Neural progenitor cell (in vitro differentiated cells): Measurements from ENCODE around the gene CDRT4. TPM values are rescaled to one million over a fixed set of nuclear protein-coding genes. Genes with fewer than 3 reads are reported as not detected.
"Not testable (repeated sequence)": the region's sequence is repeated elsewhere in the genome, so short reads cannot be mapped to it uniquely, and the experiment has no call there.

Experiments
- DNase-seq: peaks from one replicate; pipeline ENCODE4 v3.0.0-alpha.2; 2016; ENCODE audit warnings: low spot score
- H2AFZ ChIP-seq: fragments of 200-600 bp; sonication (generic); replicated peaks from 2 replicates; pipeline ENCODE4 v1.6.1; 2016; ENCODE audit warnings: antibody characterized with exemption
- H3F3A ChIP-seq: fragments of 200-600 bp; sonication (generic); 2 replicates; pipeline ENCODE4 v1.6.1; 2016; ENCODE audit warnings: antibody characterized with exemption, low read depth
- H3K27ac ChIP-seq: fragments of 200-600 bp; sonication (generic); 2 replicates; pipeline ENCODE4 v1.5.1; 2016; ENCODE audit warnings: mild to moderate bottlenecking
- H3K27me3 ChIP-seq: fragments of 200-600 bp; sonication (generic); 2 replicates; pipeline ENCODE4 v1.6.1; 2016; ENCODE audit warnings: mild to moderate bottlenecking, moderate library complexity
- H3K36me3 ChIP-seq: fragments of 200-600 bp; sonication (generic); 2 replicates; pipeline ENCODE4 v1.5.1; 2016
- H3K4me1 ChIP-seq: fragments of 200-600 bp; sonication (generic); 2 replicates; pipeline ENCODE4 v1.6.1; 2016; ENCODE audit warnings: mixed run types
- H3K4me2 ChIP-seq: fragments of 200-600 bp; sonication (generic); 2 replicates; pipeline ENCODE4 v1.6.1; 2016
- H3K4me3 ChIP-seq: fragments of 200-600 bp; sonication (generic); 2 replicates; pipeline ENCODE4 v1.5.1; 2016
- H3K79me2 ChIP-seq: fragments of 200-600 bp; sonication (generic); 2 replicates; pipeline ENCODE4 v1.6.1; 2016; ENCODE audit warnings: low read depth
- H3K9ac ChIP-seq: fragments of 200-600 bp; sonication (generic); 2 replicates; pipeline ENCODE4 v1.6.1; 2016
- H3K9me3 ChIP-seq: fragments of 200-600 bp; sonication (generic); 2 replicates; pipeline ENCODE4 v1.5.1; 2016; ENCODE audit warnings: low read depth
- H4K20me1 ChIP-seq: fragments of 200-600 bp; sonication (generic); 2 replicates; pipeline ENCODE4 v1.6.1; 2016; ENCODE audit warnings: low read depth
- H3K27ac Mint-ChIP-seq: 3 replicates; pipeline ENCODE4 v1.8.0; 2021; ENCODE audit warnings: mixed read lengths
- H3K27me3 Mint-ChIP-seq: 2 replicates; pipeline ENCODE4 v1.8.0; 2022; ENCODE audit warnings: low read depth, mild to moderate bottlenecking, inconsistent platforms, moderate library complexity, mixed read lengths; ENCODE audit not compliant: insufficient read depth
- H3K36me3 Mint-ChIP-seq: 3 replicates; pipeline ENCODE4 v1.8.0; 2021; ENCODE audit warnings: mixed read lengths
- H3K4me1 Mint-ChIP-seq: 3 replicates; pipeline ENCODE4 v1.8.0; 2021; ENCODE audit warnings: mixed read lengths
- H3K4me3 Mint-ChIP-seq: 3 replicates; pipeline ENCODE4 v1.8.0; 2021; ENCODE audit warnings: mild to moderate bottlenecking, moderate library complexity, mixed read lengths
- H3K9me3 Mint-ChIP-seq: 3 replicates; pipeline ENCODE4 v1.8.0; 2020; ENCODE audit warnings: mixed read lengths
- CTCF ChIP-seq: fragments of 200-600 bp; sonication (generic); IDR thresholded peaks from 2 replicates; pipeline ENCODE4 v1.5.1; 2017; ENCODE audit warnings: antibody characterized with exemption, mild to moderate bottlenecking
- EZH2 ChIP-seq: fragments of 200-600 bp; sonication (generic); IDR thresholded peaks from 2 replicates; pipeline ENCODE4 v1.6.1; 2017; ENCODE audit warnings: antibody characterized with exemption, mild to moderate bottlenecking, moderate library complexity
- EZH2phosphoT487 ChIP-seq: fragments of 200-600 bp; sonication (generic); IDR thresholded peaks from 2 replicates; pipeline ENCODE4 v1.6.1; 2017; ENCODE audit warnings: antibody characterized with exemption
- total RNA-seq: library from RNA; depleted of rRNA; stranded (reverse); fragments of >200 nt; gene quantifications from 2 replicates; pipeline ENCODE4 v1.2.3, GENCODE V29; 2015; ENCODE audit warnings: low replicate concordance

CDRT4 gene
- total RNA-seq, 1 donor from 2014 or later, result 18.2 TPM

GRCh38 chr17:15507001-15507400 is 39.6 kb upstream of the CDRT4 start:
- Histone ChIP-seq H4K20me1 (peaks cover 2% of the 10 kb centered on the region), H2AFZ (no peak overlapping the region), H3K9me3 (no peaks in the 10 kb centered on the region), H3K9ac (no peak overlapping the region), H3K79me2 (no peaks in the 10 kb centered on the region), H3K4me1 (peaks cover 5% of the 10 kb centered on the region), H3F3A (peaks cover 5% of the 10 kb centered on the region), H3K4me3 (no peak overlapping the region), H3K27ac (no peak overlapping the region), H3K4me2 (no peak overlapping the region), H3K27me3 (no peaks in the 10 kb centered on the region), H3K36me3 (no peaks in the 10 kb centered on the region)
- Mint-ChIP-seq H3K4me3 (no peak overlapping the region), H3K36me3 (peaks cover 20% of the 10 kb centered on the region), H3K27ac (no peak overlapping the region), H3K27me3 (peaks cover 3% of the 10 kb centered on the region), H3K9me3 (no peaks in the 10 kb centered on the region), H3K4me1 (peaks cover 6% of the 10 kb centered on the region)
- no peak for TF ChIP-seq EZH2
- no peak for TF ChIP-seq CTCF
- no peak for TF ChIP-seq EZH2phosphoT487
- no peak for DNase-seq

GRCh38 chr17:15505708-15506107 is 38.3 kb upstream of the CDRT4 start:
- not testable (repeated sequence) for H3K4me3 ChIP-seq, H3K9ac ChIP-seq, H3K27me3 Mint-ChIP-seq, H3K9me3 Mint-ChIP-seq, H4K20me1 ChIP-seq, H3K4me2 ChIP-seq, H3K4me3 Mint-ChIP-seq, H3K27me3 ChIP-seq, DNase-seq, H3K9me3 ChIP-seq, H2AFZ ChIP-seq, H3K27ac Mint-ChIP-seq, H3K4me1 ChIP-seq, H3K79me2 ChIP-seq, H3K36me3 ChIP-seq, H3K27ac ChIP-seq
- peaks cover 11% of the 10 kb centered on the region for H3F3A ChIP-seq
- H3K36me3 Mint-ChIP-seq, result peaks cover 25% of the 10 kb centered on the region
- H3K4me1 Mint-ChIP-seq, result peaks cover 12% of the 10 kb centered on the region

- no peaks in the 10 kb centered on the region for H3K9me3 Mint-ChIP-seq
- no peaks in the 10 kb centered on the region for H3K36me3 ChIP-seq
- no peak for DNase-seq
These were observed 36.3 kb upstream of the CDRT4 start for GRCh38 chr17:15503731-15504130.

More at GRCh38 chr17:15503731-15504130, 36.3 kb upstream of the CDRT4 start:
- Histone ChIP-seq H3K9me3 (no peaks in the 10 kb centered on the region), H3K4me1 (peaks cover 6% of the 10 kb centered on the region), H3K27ac (no peak overlapping the region), H3K27me3 (no peaks in the 10 kb centered on the region), H3K4me3 (no peak overlapping the region), H3K9ac (no peak overlapping the region), H3F3A (peaks cover 11% of the 10 kb centered on the region), H2AFZ (no peak overlapping the region), H4K20me1 (peaks cover 2% of the 10 kb centered on the region), H3K4me2 (no peak overlapping the region), H3K79me2 (no peaks in the 10 kb centered on the region)
- Mint-ChIP-seq H3K4me3 (no peak overlapping the region), H3K36me3 (peaks cover 27% of the 10 kb centered on the region), H3K27ac (no peak overlapping the region), H3K4me1 (peaks cover 15% of the 10 kb centered on the region), H3K27me3 (peaks cover 1% of the 10 kb centered on the region)
- TF ChIP-seq CTCF (no peak), EZH2 (no peak), EZH2phosphoT487 (no peak)
